HG02610 (cell line): ENCODE measurements around the gene PABPN1L.
"Not testable (repeated sequence)": the region's sequence is repeated elsewhere in the genome, so short reads cannot be mapped to it uniquely, and the experiment has no call there.

Experiments
- ATAC-seq: cut with Tn5 transposase; IDR thresholded peaks from one replicate; pipeline ENCODE4 v1.9.1; 2021; ENCODE audit warnings: mild to moderate bottlenecking, moderate library complexity; ENCODE audit not compliant: unreplicated experiment

PABPN1L gene

GRCh38 chr16:88901718-88902337 lies 35.4 kb upstream of the PABPN1L start:
- no peak for ATAC-seq

- ATAC-seq: no peak
Observed at GRCh38 chr16:88900662-88901052, 34.2 kb upstream of the PABPN1L start.

GRCh38 chr16:88899901-88900661 lies 33.6 kb upstream of the PABPN1L start:
- no peak for ATAC-seq

- no peak for ATAC-seq
Observed at GRCh38 chr16:88897696-88898425, 31.4 kb upstream of the PABPN1L start.

- ATAC-seq: no peak
Observed at GRCh38 chr16:88896238-88897070, 30.0 kb upstream of the PABPN1L start.

DNA sequence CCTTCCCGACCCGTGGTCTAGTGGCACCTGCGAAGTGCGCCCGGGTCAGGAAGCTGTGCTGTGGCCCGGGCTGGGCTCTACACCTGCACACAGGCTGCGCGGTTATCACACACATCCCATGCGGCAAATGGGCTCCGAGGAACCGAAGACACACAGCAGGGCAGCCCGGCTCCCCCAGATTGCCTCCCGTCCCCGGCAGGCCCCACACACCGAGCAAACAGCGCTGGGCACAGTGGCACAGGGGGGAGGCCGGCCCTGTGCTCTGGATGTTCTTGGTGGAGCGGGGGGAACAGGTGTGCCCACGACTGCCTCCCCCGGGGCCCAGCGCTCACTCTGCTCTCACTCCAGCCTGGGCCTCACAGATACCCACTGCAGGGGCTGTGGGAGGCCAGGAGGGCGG lies 28.9 kb upstream of the PABPN1L start:
- ATAC-seq: no peak

GRCh38 chr16:88894681-88895300 lies 28.3 kb upstream of the PABPN1L start:
- ATAC-seq: no peak

- ATAC-seq: not testable (repeated sequence)
Observed at GRCh38 chr16:88894266-88894665, 27.8 kb upstream of the PABPN1L start.

DNA sequence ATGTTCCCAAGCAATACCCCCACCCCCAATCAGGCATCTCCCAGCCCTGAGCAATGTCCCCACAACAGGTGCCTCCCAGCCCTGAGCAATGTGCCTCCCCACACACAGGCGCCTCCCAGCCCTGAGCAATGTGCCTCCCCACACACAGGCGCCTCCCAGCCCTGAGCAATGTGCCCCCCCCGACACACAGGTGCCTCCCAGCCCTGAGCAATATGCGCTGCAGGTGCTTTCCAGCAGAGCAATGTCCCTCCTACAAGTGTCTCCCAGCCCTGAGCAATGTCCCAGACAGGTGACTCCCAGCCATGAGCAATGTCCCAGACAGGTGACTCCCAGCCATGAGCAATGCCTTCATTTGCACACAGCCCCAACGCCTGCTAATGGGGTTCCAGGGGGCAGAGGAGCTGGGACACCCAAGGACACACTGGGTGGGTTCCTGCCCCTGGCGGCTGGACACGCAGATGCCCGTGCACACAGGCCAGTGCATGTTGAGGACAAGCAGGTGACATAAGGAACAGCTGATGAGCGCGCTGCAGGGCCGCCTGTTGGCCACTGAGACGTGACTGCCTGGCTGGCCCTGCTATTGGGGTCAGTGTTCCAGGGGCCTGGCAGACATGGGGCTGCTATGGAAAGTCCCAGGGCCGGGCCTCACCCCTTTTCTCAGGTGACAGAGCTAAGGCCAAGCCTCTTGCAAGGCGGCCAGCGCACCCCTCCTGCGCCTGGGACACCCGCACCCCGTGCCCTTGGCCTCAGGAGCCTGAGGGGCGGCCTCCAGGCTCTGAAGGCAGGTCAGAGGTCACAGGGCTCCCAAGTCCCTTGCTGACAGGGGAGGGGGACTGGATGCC lies 26.9 kb upstream of the PABPN1L start:
- no peak for ATAC-seq

DNA sequence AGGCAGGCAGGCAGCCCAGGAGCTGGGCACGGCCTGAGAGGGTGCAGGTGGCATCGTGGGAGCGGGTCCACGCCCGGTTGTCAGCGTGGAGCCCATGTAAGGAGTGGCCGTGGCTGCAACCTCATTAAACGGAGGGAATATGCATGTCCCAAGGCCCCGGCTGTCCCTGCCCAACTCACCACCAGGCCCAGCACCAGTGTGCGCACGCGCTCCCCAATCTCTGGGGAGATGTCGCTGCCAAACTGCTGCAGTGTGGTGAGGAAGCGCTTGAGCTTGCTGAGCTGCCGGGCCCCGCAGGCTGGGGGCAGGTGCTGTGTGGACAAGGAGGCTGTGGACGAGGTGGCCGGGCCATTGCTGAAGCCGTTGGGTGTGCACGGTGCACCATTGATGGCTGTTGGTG lies 25.6 kb upstream of the PABPN1L start:
- no peak for ATAC-seq

DNA sequence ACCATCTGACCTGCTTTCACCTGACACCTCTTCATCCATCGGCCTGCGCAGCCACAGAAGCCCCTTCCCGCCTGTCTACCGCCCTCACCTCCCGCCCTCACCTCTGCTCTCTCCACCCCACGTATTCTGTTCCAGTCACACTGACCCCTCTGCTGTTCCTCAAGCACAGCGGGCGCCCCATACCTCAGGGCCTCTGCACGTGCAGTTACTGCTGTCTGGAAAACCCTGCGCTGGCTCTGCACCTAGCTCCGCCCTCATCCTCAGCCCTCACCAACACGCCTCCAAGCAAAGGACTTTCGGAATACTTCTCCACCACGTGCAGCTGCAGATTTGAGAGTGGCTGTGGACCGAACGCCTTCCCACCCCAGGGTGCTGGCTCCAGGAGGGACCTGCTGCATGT lies 24.6 kb upstream of the PABPN1L start:
- ATAC-seq: no peak

DNA sequence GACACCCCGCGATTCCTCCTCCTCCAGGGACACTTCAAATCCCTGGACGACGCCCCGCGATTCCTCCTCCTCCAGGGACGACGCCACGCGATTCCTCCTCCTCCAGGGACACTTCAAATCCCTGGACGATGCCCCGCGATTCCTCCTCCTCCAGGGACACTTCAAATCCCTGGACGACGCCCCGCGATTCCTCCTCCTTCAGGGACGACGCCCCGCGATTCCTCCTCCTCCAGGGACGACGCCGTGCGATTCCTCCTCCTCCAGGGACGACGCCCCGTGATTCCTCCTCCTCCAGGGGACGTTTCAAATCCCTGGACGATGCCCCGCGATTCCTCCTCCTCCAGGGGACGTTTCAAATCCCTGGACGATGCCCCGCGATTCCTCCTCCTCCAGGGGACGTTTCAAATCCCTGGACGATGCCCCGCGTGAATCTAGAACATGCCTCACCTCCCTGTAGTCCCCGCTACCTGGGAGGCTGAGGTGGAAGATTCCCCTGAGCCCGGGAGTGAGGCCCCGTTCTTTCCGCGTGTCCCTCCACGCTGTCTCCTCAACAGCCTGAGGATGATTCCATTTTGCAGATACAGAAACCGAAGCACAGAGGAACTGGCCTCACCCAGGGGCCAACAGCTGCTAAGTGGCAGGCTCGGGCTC lies 23.4 kb upstream of the PABPN1L start:
- ATAC-seq: not testable (repeated sequence)

- no peak for ATAC-seq
Observed at GRCh38 chr16:88888461-88889387, 22.3 kb upstream of the PABPN1L start.

GRCh38 chr16:88888057-88888456 lies 21.6 kb upstream of the PABPN1L start:
- ATAC-seq: no peak

DNA sequence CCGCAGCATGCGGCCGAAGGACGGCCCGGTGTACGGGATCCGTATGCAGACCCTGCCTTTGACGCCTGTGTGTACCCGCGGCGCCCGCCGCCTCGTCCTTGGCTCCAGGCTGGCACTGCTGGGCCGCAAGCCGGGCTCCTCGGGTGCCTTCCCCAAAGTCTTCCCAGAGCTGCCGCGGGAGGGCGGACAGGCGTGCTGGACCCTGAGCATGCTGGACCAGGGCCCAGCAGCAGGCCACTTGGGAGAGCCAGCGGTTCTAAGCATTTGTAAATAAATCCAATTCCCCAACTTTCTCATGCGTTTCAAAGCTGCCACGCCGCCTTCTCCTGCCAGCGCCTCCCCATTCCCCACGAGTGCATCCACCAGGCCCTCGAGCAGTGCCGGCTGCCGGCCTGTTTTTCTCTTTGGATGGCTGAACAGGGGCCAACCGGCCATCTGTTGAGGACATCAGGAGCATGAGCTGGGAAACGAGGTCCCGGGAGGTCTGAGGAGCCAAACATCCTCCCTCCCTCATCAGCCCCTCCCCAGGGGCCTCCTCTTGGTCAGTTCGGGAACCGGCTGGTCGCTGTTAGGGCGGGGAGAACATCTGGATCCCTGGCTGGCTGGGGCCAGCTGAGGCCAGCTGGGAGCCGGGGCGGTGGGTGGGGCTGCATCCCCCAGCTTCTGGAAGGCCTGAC lies 20.5 kb upstream of the PABPN1L start:
- no peak for ATAC-seq

DNA sequence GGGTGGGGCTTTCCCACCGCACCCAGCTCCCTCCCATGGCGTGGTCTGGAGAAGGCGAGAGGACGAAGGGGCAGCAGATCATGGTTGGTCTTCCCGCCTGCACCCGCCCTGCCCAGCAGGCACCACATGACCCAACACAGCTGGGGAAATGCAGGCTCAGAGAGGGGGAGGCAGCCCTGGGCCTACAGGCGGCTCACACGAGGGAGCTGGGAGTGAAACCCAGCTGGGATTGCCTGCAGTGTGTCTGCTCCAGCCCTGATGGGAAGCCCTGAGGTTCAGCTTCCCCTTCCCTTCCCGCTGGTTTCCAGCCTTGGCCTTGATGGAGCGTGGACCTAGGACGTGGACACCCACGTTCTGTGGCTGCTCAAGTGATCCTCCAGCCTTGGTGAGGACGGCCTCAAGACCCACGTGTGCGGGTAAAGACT lies 20.0 kb upstream of the PABPN1L start:
- ATAC-seq: no peak

GRCh38 chr16:88885693-88886280 lies 19.3 kb upstream of the PABPN1L start:
- ATAC-seq: no peak
